Activated CD8-positive, alpha-beta T cell treated with anti-CD3 and anti-CD28 coated beads for 36 hours (primary cell): ENCODE results near the gene CFAP92. TPM values are rescaled to one million over a fixed set of nuclear protein-coding genes. Genes with fewer than 3 reads are reported as not detected.

Source experiments
- ATAC-seq: fragments of 200-7000 bp; cut with Tn5 transposase; one replicate; pipeline ENCODE4 v1.10.0; 2021; ENCODE audit warnings: mild to moderate bottlenecking, moderate library complexity
- CTCF ChIA-PET: fragments of 350-600 bp; sonication (Branson Sonifier 250); formaldehyde crosslinking; loops from one replicate; lab custom pipeline; 2021; ENCODE audit warnings: antibody characterized with exemption; lab: Charles Lee
- POLR2A ChIA-PET: fragments of 350-600 bp; sonication (Branson Sonifier 250); formaldehyde crosslinking; loops from one replicate; lab custom pipeline; 2021; ENCODE audit warnings: antibody characterized with exemption; lab: Charles Lee
- DNase-seq: peaks from one replicate; pipeline ENCODE4 v3.0.0-alpha.2; 2020
- H3K27ac Mint-ChIP-seq: one replicate; pipeline ENCODE4 v1.8.0; 2021; ENCODE audit warnings: mild to moderate bottlenecking, mixed read lengths
- H3K27me3 Mint-ChIP-seq: one replicate; pipeline ENCODE4 v1.8.0; 2021; ENCODE audit warnings: mixed read lengths
- H3K36me3 Mint-ChIP-seq: one replicate; pipeline ENCODE4 v1.8.0; 2021; ENCODE audit warnings: low read depth, mixed read lengths
- H3K4me1 Mint-ChIP-seq: one replicate; pipeline ENCODE4 v1.8.0; 2021; ENCODE audit warnings: low read depth, mixed read lengths
- H3K4me3 Mint-ChIP-seq: one replicate; pipeline ENCODE4 v1.8.0; 2021; ENCODE audit warnings: mild to moderate bottlenecking, moderate library complexity, mixed read lengths
- H3K9me3 Mint-ChIP-seq: one replicate; pipeline ENCODE4 v1.8.0; 2021; ENCODE audit warnings: mixed read lengths
- intact Hi-C: fragments of 100-400 bp; cut with micrococcal nuclease; formaldehyde crosslinking; loops from one replicate; pipeline ENCODE4 v1.10.0; 2022
- total RNA-seq, 2 experiments: library from RNA; stranded (reverse); gene quantifications; one replicate each; pipeline ENCODE4 v1.2.3, GENCODE V29; 2021
- TF ChIP-seq, protein P1 (sequence below): fragments of 200-600 bp; IDR thresholded peaks from one replicate; pipeline ENCODE4 v1.8.0; 2022; ENCODE audit warnings: antibody characterized with exemption, mild to moderate bottlenecking

The CFAP92 gene
- total RNA-seq, 2 experiments from 2014 or later = 0.38 to 0.83 TPM

DNA sequence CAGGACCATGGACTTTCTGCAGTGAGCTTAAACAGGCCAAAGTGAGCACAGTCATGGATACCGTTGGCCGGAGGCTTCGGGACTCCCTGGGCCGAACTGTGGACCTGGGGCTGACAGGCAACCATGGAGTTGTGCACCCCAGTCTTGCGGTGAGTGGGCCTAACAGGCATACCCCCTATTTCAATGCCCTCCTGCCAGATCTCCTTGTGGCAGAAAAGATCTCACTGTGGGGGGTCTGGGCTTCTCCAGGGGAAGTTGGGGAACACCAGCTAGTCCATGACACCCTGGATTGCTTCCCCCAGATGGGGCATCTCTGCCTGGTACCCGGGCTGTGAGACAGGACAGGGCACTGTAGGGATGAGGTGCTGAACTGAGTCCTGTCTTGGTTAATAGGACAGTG, 84.9 kb downstream of the CFAP92 start:
- Mint-ChIP-seq H3K27ac (no peak overlapping the region), H3K9me3 (no peaks in the 10 kb centered on the region), H3K4me1 (no peaks in the 10 kb centered on the region), H3K27me3 (no peaks in the 10 kb centered on the region), H3K4me3 (no peak overlapping the region), H3K36me3 (peaks cover 34% of the 10 kb centered on the region)
- ChIA-PET CTCF (interaction anchor here (0.9 to 2.5 kb wide), 2 partner anchors 33 to 61 kb away, joined by 3 to 6 read pairs; no protein-coding TSS in a partner anchor), POLR2A (interaction anchor here (0.5 to 1.7 kb wide), 4 partner anchors 10 to 227 kb away, joined by 3 to 5 read pairs (median 4); no protein-coding TSS in a partner anchor)
- DNase-seq (no peak), ATAC-seq (no peak)
- intact Hi-C loops = no loop called here
- TF ChIP-seq, protein P1, sequence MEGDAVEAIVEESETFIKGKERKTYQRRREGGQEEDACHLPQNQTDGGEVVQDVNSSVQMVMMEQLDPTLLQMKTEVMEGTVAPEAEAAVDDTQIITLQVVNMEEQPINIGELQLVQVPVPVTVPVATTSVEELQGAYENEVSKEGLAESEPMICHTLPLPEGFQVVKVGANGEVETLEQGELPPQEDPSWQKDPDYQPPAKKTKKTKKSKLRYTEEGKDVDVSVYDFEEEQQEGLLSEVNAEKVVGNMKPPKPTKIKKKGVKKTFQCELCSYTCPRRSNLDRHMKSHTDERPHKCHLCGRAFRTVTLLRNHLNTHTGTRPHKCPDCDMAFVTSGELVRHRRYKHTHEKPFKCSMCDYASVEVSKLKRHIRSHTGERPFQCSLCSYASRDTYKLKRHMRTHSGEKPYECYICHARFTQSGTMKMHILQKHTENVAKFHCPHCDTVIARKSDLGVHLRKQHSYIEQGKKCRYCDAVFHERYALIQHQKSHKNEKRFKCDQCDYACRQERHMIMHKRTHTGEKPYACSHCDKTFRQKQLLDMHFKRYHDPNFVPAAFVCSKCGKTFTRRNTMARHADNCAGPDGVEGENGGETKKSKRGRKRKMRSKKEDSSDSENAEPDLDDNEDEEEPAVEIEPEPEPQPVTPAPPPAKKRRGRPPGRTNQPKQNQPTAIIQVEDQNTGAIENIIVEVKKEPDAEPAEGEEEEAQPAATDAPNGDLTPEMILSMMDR = no peak

DNA sequence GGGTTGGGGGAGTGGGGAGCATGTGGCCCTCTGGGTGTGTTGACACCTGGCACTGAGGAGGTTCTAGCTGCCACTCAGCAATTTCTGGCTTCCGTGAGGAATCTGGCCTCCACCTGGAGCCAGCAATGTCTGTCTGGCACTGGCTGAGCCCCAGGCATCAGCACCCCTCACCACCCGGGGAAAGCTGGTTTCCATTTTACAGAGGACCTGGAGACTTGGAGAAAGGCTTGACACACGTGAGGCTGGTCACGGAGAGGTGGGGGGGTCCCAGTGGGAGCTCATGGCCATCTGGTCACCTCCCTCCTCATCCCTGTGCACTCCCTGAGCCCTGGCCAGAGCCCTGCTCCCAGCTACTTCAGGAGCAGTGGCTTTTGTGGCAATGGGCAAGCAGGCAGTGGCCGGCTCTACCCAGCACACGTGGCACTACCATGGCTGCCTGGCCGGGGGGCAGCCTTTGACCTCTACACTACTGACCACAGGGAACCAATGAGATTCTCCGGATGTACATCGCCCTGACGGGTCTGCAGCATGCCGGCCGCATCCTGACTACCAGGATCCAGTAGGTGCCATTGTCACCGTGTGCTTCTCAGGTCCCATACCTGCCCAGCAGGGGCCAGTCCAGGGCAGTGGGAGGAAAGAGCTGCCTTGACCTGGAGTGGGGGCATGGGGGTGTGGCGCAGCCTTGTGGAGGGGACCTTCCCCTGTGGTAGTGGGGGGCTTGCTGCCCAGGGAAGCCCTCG, 86.0 kb downstream of the CFAP92 start:
- Mint-ChIP-seq H3K27me3 (no peaks in the 10 kb centered on the region), H3K36me3 (peaks cover 32% of the 10 kb centered on the region), H3K27ac (no peak overlapping the region), H3K9me3 (no peaks in the 10 kb centered on the region), H3K4me1 (no peaks in the 10 kb centered on the region), H3K4me3 (no peak overlapping the region)
- DNase-seq = no peak
- CTCF ChIA-PET = interaction anchor here (2.5 kb wide), 1 partner anchor 32 kb away, joined by 6 read pairs; no protein-coding TSS in a partner anchor
- POLR2A ChIA-PET = interaction anchor here (0.7 to 1.7 kb wide), 2 partner anchors 11 to 61 kb away, joined by 3 to 5 read pairs; no protein-coding TSS in a partner anchor
- ATAC-seq = no peak
- intact Hi-C loops = no loop called here
- TF ChIP-seq, protein P1 = no peak

DNA sequence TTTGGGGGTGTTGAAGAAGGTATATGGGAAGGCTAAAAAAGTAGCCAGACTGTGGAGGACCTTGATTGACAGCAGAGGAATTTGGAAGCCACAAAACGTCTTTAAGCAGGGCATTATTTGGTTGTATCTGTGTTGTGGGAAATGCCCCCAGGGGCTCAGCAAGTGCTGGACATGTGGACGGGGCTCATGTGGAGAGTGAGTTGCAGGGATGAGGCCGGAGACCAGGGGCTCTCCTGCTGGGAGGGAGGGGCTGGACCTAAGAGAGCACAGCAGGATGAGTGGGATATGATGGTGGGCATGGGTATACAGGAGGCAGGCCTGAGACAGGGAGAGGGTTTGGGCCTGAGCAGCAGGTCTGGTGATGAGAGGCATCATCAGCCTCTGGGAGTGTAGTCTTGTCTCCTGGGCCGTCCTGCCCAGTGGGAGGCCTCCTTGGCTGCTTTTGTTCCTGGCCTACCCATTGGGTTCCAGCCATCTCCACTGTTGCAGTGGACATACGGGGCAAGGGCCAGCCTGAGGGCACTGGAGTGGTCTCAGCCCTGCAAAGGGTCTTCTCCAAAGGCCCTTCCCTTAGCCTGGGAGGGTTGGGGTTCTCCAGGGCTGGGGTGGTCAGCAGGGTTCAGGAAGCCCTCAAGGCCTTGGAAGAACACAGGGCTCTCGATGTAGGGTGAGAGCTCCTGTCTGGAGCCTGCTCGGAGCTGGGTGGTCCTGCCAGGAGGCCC, 86.9 kb downstream of the CFAP92 start:
- Mint-ChIP-seq H3K9me3 (no peaks in the 10 kb centered on the region), H3K27me3 (no peaks in the 10 kb centered on the region), H3K27ac (no peak overlapping the region), H3K4me1 (no peaks in the 10 kb centered on the region), H3K36me3 (peaks cover 28% of the 10 kb centered on the region), H3K4me3 (no peak overlapping the region)
- DNase-seq (no peak), ATAC-seq (no peak)
- TF ChIP-seq, protein P1 = no peak
- CTCF ChIA-PET = interaction anchor here (2.5 kb wide), 1 partner anchor 31 kb away, joined by 6 read pairs; no protein-coding TSS in a partner anchor
- intact Hi-C loops = no loop called here
- POLR2A ChIA-PET = interaction anchor here (1.7 kb wide), 1 partner anchor 12 kb away, joined by 5 read pairs; no protein-coding TSS in a partner anchor

DNA sequence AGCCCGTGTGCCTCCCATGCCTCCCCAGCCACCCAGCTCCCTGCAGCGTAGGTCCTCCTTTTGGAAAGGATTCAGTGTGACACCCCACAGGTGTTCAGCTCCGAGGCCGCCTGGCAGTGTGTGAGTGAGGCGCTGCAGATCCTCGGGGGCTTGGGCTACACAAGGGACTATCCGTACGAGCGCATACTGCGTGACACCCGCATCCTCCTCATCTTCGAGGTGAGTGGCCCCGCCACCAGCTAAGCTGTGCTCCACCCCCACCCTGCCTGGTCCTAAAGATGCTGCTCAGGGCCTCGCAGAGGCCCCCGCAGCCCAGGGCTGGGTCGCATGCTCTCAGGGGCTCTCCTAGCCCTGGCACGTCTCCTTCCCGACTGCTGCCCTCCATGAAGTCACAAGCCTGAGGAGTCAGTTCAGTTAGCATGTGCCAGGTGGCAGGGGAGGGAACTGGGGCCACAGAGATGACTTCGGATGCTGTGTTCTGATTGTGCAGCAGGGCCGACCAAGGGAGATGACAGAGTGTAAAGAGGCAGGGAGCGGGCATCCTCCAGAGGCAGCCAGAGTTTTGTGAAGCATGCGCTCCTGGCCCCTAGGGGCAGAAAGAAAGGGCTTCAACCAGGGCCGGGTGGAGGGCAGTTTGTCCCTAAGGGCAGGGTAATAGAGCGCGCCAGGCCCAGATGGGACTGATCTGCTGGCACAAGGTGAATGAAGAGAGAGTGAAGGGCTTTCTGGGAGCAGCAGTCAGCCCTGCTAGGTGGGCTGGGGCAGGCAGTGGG, 87.7 kb downstream of the CFAP92 start:
- no peaks in the 10 kb centered on the region for H3K9me3 Mint-ChIP-seq
- H3K4me1 Mint-ChIP-seq = no peaks in the 10 kb centered on the region
- H3K4me3 Mint-ChIP-seq = no peak overlapping the region
- no peaks in the 10 kb centered on the region for H3K27me3 Mint-ChIP-seq
- intact Hi-C loops = no loop called here
- TF ChIP-seq, protein P1 = no peak
- CTCF ChIA-PET = no interaction called here
- POLR2A ChIA-PET = no interaction called here
- ATAC-seq (no peak), DNase-seq (no peak)
- peaks cover 30% of the 10 kb centered on the region for H3K36me3 Mint-ChIP-seq
- H3K27ac Mint-ChIP-seq = no peak overlapping the region
